HG03045 (cell line): ENCODE measurements around the gene MAT2B.

Experiments used
- ATAC-seq: cut with Tn5 transposase; IDR thresholded peaks from one replicate; pipeline ENCODE4 v1.9.1; 2021; ENCODE audit warnings: mild to moderate bottlenecking, moderate library complexity; ENCODE audit not compliant: unreplicated experiment

Gene MAT2B

DNA sequence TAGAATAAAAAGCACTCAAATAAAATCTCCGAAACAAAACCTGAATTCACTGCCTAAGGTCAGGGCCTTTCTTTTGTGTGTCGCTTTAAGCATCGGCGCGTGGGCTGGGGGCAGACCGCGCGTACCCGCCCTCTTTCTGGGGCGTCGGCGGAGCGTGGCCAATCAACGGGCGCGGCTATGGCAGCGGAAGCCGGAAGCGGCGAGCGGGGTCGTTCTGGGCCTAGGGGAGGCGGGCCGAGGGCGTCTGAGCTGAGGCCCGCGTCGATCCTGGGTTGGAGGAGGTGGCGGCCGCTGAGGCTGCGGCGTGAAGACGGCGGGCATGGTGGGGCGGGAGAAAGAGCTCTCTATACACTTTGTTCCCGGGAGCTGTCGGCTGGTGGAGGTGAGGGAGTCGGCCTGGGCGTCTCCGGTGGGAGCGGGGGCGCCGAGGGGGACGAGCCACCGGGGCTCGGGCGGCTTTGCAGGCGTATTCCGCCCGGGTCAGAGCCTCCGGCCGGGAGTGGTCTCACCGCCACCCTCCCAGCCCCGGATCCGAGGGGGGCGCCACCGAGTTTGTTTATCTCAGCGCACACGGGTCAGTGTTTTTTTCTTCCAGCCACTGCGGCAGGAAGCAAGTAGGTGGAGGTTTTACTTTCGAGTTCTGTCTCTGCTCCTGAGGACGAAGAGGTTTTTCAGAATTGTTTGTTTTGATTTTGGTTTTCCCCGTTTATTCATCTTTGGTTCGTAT, at the start of gene MAT2B:
TSS of gene MAT2B (plus strand) at position 252 of the 727 bp plus-strand sequence. CDS start at position 320, 68 bp downstream.
- ATAC-seq = peak; percentile 93

DNA sequence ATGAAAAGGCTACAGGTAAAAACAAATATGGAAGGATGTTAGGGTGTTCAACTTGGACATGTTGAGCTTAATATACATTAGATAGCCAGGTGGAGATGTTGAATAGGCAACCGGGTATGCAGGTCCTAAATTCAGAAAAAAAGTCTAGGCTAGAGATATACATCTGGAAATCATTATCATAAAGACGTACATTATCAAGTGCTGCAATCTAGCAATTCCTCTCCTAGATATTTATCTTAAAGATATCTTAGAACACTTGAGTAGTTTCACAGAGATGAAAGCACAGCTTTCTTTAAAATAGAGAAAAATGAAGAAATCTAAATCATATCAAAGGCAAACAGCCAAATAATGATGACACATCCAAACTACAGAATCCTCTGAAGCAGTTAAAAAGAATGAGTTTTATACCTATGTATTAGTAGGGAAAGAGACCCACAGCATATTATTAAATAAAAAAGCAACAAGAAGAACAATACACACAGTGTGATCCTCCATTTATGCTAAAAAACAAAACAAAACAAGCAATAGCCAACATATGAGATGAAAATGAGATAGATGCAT, 49.3 kb upstream of the MAT2B start:
- no peak for ATAC-seq

DNA sequence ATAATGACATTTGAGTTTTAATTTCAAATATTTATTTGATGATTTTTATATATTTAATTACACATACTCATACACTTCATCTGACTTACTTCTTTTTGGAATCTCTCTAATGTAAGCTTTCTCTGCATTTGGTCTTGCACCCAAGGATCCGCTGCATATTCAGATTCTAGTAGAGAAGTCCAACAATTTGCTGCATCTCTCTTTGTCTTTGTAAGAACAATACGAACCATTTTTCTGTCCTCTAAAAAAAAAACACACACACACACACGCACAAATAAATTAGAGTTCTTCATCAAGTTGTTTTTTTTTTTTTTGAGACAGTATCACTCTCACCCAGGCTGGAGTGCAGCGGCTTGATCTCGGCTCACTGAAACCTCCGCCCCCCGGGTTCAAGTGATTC, 48.6 kb upstream of the MAT2B start:
- ATAC-seq = no peak

DNA sequence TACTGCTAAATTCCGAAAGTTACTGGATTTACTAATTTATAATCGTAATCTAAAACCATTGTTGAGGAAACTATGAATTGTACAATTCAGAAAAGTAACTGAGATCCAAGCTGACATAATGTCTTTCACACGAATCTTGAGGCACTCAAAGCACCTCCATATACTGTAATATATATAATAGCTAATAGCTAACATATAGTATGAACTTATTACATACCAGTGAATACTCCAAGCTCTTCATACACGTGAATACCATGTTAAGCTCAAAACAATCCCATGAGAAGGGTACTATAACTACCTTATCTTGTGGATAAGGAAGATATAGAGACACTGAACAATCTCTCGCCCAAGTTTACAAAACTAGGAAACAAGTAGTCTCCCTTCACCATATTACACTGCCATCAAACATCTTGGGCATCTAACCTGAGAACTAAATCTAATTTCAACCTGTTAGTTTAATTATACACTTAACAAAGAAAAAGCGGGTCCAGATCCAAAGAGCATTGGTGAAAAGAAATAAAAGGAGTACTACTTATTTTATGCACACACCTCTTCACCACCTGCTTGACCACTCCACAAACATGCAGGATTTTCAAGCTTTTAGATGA, 46.5 kb upstream of the MAT2B start:
- ATAC-seq = no peak

DNA sequence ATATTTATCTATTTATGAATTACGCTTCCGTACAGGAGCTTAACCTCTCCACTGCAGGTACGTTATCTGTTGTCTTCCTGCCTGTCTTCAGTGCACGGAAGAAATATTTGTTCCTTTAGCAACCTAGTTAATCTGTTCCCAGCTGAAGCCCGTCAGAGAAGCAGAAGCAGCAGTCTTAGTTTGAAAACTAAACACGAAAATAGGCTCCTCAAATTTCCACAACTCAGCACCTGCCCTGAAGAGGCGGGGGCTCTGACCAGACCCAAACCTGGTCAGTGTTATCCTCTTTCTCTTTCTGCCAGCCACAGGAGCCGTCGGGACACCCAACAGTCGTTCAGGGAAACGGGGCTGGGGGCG, 46.0 kb upstream of the MAT2B start:
- ATAC-seq = peak; percentile 4

DNA sequence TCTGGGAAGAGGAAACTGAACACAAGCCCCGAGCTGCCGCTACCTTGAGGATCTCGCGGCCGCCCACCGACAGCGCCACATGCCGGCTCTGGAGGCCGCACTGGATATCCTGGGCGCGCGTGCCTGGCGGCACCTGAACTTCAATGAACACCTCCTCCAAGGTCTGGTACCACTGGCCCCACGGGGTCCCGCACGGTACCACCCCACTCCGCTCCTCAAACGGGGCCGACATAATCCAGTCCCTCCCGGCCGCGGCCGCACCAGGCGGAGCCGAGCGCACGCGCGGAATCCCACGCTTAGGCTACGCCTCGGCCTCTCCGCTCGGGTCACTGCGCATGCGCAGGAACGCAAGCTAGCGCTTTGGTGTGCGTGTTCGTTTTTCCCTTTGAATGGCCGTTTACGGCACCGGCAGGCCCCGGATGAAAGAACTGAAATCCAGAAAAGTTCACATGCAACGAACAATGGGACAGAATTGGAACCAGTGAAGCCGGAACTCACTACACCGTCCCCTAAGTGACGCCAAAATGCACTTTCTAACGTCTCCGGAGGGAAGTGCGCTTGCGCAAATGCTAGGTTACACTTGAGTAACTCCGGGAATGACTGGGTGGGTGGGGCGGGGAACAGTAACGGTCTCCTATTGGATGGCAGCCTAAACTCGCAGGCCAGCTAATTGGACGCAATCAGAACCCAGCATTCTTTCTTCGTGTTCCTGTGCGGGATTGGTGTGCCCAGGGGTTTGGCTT, 45.4 kb upstream of the MAT2B start, which contains the start of gene NUDCD2:
TSS of gene NUDCD2 (minus strand) at position 284 of the 743 bp plus-strand sequence. CDS start at position 232, 52 bp downstream.
- ATAC-seq = peak; percentile 84

DNA sequence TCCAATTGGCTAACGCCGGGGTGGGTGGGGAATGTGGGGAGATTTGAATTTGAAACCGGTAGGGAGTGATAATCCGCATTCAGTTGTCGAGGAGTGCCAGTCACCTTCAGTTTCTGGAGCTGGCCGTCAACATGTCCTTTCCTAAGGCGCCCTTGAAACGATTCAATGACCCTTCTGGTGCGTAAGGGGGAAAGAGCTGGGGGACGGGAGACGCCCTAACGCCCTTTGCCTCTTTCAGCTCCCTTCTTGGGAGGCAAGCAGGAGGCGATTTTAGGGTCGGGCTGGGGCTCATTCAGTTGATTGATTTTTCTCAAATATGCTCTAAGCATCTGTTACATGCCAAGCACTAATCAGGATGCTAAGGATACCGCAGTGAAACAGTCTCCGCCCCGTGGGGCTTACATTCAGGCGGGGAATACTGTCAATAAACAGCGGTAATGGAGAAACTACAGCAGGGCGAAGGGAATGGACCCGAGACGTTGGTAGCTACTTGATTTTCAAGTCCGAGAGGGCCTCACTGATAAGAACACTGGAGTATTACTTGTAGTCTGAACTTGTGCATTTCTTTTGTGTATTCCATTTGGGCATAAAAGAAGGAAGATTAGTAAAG, 44.8 kb upstream of the MAT2B start, which contains the start of gene HMMR:
TSS of gene HMMR (plus strand) at position 71 of the 610 bp plus-strand sequence. CDS start at position 132, 61 bp downstream.
- no peak for ATAC-seq

GRCh38 chr5:163463063-163463435, 42.4 kb upstream of the MAT2B start:
- ATAC-seq = no peak

DNA sequence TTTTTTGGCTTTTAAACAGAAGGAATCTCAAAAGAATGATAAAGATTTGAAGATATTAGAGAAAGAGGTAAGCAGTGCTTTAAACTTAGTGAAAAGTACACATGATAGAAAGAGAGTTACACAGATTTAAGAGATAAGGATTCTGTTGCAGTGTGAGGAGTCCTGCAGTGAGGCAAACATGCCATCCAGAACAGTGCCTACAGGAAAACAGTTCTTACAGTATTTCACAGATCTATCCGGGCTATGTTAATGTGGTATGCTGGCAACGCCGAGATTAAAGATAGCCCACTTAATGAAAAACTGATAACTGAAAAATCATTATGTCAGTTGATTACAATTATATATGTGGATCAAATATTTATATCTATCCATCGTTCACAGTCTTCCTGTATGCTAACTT, 37.7 kb upstream of the MAT2B start:
- ATAC-seq = no peak

DNA sequence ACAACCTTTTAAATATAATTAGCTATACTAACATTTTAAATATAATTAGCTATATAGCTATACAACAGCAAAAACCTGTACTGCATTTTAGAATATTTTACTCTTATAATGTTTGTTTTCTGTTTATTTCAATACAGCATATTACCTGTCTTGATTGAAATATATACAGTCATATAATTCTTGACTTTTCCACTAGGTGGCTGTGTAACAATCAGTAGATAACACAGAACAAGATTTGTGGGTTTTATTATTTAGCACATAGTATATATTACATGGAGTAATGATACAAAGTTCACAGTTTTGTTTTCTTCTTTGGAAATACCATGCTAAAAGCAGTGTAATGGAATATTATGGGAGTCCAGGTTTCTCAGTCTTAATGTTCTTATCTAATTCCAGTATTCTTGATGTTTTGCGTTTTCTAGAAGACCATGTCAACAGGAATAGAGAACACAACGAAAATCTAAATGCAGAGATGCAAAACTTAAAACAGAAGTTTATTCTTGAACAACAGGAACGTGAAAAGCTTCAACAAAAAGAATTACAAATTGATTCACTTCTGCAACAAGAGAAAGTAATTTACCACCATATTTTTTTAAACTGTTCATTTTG, 31.7 kb upstream of the MAT2B start:
- no peak for ATAC-seq

- no peak for ATAC-seq
These were observed 30.0 kb upstream of the MAT2B start for GRCh38 chr5:163475411-163475810.

- no peak for ATAC-seq
These were observed 27.1 kb upstream of the MAT2B start for GRCh38 chr5:163478126-163478981.

DNA sequence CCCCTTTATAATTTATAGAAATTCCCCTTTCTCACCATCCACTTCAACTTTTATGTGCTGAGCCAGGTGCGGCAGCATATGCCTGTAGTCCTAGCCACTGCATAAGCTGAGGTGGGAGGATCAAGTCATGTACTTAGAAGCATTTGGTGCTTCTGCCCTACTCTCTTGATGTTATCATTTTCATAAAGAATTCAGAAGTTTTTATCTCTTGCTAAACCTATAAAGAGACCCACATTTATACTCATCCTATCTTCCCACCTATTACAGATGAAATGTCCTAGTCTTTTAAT, 26.5 kb upstream of the MAT2B start:
- no peak for ATAC-seq

DNA sequence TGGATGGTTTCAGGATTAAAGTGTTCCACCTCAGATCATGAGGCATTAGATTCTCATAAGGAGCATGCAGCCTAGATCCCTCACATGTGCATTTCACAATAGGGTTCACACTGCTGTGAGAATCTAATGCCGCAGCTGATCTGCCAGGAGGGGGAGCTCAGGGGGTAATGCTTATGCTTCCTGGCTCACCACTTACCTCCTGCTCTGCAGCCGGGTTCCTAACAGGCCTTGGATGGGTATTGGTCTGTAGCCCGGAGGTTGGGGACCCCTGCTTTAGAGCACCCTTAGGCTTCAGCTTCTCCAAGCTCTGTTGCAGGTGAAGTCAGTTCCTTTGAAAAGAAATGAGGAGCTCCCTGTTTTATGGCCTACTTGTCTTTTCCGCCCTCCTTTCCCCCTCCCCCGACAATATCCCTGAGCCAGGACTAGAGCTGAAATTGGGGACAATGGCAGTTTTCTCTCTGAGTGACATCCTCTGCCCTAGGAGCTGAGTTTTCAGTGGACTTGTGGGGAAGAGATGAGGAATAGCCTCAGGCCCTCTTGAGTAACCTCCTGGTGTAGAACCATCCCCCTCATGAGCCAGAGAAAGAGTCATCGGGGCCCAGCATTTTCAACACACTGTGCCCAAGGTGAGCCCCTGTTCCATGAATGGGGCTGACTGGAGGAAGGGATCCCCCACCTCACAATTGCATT, 16.2 kb upstream of the MAT2B start:
- no peak for ATAC-seq

DNA sequence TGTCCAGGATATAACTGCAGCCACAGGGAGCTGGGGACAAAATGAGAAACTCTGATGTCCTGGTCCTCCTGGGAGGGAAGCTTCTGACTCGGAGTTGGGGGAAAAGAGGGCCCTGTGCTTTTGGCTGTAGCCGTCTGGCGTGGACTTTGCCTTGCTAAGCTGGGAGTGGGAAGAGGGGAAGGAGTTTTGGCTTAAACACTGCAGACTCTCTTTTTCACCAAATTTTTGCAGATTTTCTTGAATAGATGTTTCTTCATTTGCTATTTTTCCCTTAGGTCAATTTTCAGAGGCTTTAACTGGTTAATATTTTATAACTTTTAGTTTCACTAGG, 15.7 kb upstream of the MAT2B start:
- no peak for ATAC-seq

- ATAC-seq = no peak
These were observed 9.1 kb upstream of the MAT2B start for GRCh38 chr5:163496286-163496685.

GRCh38 chr5:163497315-163497714, 8.1 kb upstream of the MAT2B start:
- no peak for ATAC-seq

DNA sequence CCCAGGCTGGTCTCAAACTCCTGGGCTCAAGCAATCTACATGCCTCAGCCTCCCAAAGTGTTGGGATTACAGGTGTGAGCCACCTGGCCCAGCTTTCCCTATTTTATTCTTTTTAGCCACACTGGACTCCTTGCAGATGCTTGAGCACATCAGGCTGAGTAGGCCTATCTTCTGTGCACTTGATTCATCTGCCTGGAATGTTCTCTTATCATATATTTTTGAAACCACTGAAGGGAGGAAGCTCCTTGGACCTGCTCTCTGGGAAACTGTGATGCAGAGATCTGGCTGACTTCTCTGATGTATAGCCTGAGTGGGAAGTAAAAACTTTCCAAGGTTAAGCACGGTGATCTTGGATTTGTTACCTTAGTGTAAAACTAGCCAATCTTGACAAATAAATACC, 6.5 kb upstream of the MAT2B start:
- no peak for ATAC-seq

- no peak for ATAC-seq
These were observed 2.9 kb upstream of the MAT2B start for GRCh38 chr5:163502521-163502920.
